HepG2 (cell line): Measurements from ENCODE around the gene GLS2. TPM values are rescaled to one million over a fixed set of nuclear protein-coding genes. Genes with fewer than 3 reads are reported as not detected.

Source experiments
- ATAC-seq: fragments of 200-7000 bp; cut with Tn5 transposase; 3 replicates; pipeline ENCODE4 v1.9.1; 2020; ENCODE audit warnings: mild to moderate bottlenecking, moderate library complexity
- BruUV-seq: library from RNA; stranded (reverse); fragments of 400-500 nt; replicated peaks from 2 replicates; lab custom pipeline; 2021; lab: Mats Ljungman, UMichigan
- CTCF ChIA-PET: fragments of 300-600 bp; formaldehyde crosslinking; extraction: SDS; loops from one replicate; lab custom pipeline; 2021; ENCODE audit warnings: low total read pairs, inconsistent platforms, low intra/inter-chr PET ratio; lab: Yijun Ruan, JAX
- POLR2A ChIA-PET: fragments of 350-600 bp; sonication (Branson Sonifier 250); formaldehyde crosslinking; loops from one replicate; lab custom pipeline; 2020; ENCODE audit warnings: antibody characterized with exemption, inconsistent platforms; lab: Yijun Ruan, JAX
- DNase-seq: peaks from one replicate; pipeline ENCODE4 v3.0.0-alpha.2; 2015; ENCODE audit warnings: low spot score
- FAIRE-seq: peaks from 3 replicates; lab custom pipeline; 2011; peaks lifted over from hg19 to GRCh38; lab: Jason Lieb, UNC
- H2AFZ ChIP-seq: one replicate; pipeline ENCODE4 v1.6.1; 2011; ENCODE audit warnings: low read length, inconsistent platforms
- H3K27ac ChIP-seq: fragments of 300-600 bp; 3 replicates; pipeline ENCODE4 v1.8.0; 2011; ENCODE audit warnings: mixed run types, mild to moderate bottlenecking, mixed read lengths, low read length, inconsistent platforms; ENCODE audit not compliant: insufficient read depth; ENCODE audit errors: extremely low read length
- H3K27me3 ChIP-seq, 2 experiments: fragments of 200-600 bp in 1 of 2; 2 replicates in 1 of 2; 3 replicates in 1 of 2; pipeline versions ENCODE4 v1.6.0 to v1.8.0; 2011; ENCODE audit warnings: low read length in 2 of 2, mild to moderate bottlenecking in 2 of 2, moderate library complexity in 2 of 2, inconsistent platforms in 1 of 2; ENCODE audit not compliant: insufficient read depth in 2 of 2, control insufficient read depth in 1 of 2
- H3K36me3 ChIP-seq, 2 experiments: fragments of 200-600 bp in 1 of 2; replicated peaks in 1 of 2; 2 replicates in 1 of 2; 3 replicates in 1 of 2; pipeline versions ENCODE4 v1.5.1 to v1.8.0; 2011; ENCODE audit warnings: low read length in 2 of 2, inconsistent platforms in 1 of 2; ENCODE audit not compliant: insufficient read depth in 2 of 2, control insufficient read depth in 1 of 2
- H3K4me1 ChIP-seq: 2 replicates; pipeline ENCODE4 v1.5.1; 2012; ENCODE audit warnings: low read length, inconsistent platforms; ENCODE audit not compliant: insufficient read depth
- H3K4me2 ChIP-seq: 2 replicates; pipeline ENCODE4 v1.6.0; 2011; ENCODE audit warnings: low read depth, low read length, inconsistent platforms
- H3K4me3 ChIP-seq, 3 experiments: fragments of 200-600 bp in 1 of 3; sonication (generic), shearing (Covaris generic) in 1 of 3; replicated peaks in 1 of 3; 2 replicates each; pipeline ENCODE4 v1.5.1; 2011 to 2016; ENCODE audit warnings: low read length in 3 of 3, inconsistent platforms in 2 of 3, low read depth in 2 of 3, mild to moderate bottlenecking in 2 of 3, control low read depth in 1 of 3, mixed read lengths in 1 of 3; ENCODE audit not compliant: insufficient read depth in 1 of 3
- H3K79me2 ChIP-seq: one replicate; pipeline ENCODE4 v1.6.1; 2011; ENCODE audit warnings: low read length, inconsistent platforms; ENCODE audit not compliant: insufficient read depth
- H3K9ac ChIP-seq: 2 replicates; pipeline ENCODE4 v1.6.0; 2011; ENCODE audit warnings: mild to moderate bottlenecking, low read depth, low read length, inconsistent platforms; ENCODE audit not compliant: insufficient read depth
- H3K9me3 ChIP-seq: 2 replicates; pipeline ENCODE4 v1.5.1; 2012; ENCODE audit warnings: mild to moderate bottlenecking, low read length
- H4K20me1 ChIP-seq: 2 replicates; pipeline ENCODE4 v1.6.0; 2011; ENCODE audit warnings: inconsistent platforms, mild to moderate bottlenecking, low read length, moderate library complexity; ENCODE audit not compliant: insufficient read depth
- ATF5 ChIP-seq: sonication (generic); formaldehyde crosslinking; IDR thresholded peaks from 2 replicates; pipeline ENCODE4 v1.4.0; 2020; ENCODE audit warnings: mild to moderate bottlenecking, low read depth, missing genetic modification reagents
- FLYWCH1 ChIP-seq: sonication (generic); formaldehyde crosslinking; IDR thresholded peaks from 2 replicates; pipeline ENCODE4 v1.8.1; 2023; ENCODE audit warnings: mild to moderate bottlenecking, missing genetic modification reagents
- GPN1 ChIP-seq: sonication (generic); formaldehyde crosslinking; IDR thresholded peaks from 2 replicates; pipeline ENCODE4 v1.5.1; 2020; ENCODE audit warnings: missing genetic modification reagents, borderline replicate concordance
- HNF1B ChIP-seq: sonication (generic); formaldehyde crosslinking; IDR thresholded peaks from 2 replicates; pipeline ENCODE4 v1.5.1; 2020; ENCODE audit warnings: mild to moderate bottlenecking, moderate library complexity, missing genetic modification reagents
- KAT7 ChIP-seq: IDR thresholded peaks from 2 replicates; pipeline ENCODE4 v1.6.1; 2018; ENCODE audit warnings: borderline replicate concordance, missing compliant biosample characterization
- KLF13 ChIP-seq: sonication (generic); formaldehyde crosslinking; IDR thresholded peaks from 2 replicates; pipeline ENCODE4 v1.4.0; 2020; ENCODE audit warnings: mild to moderate bottlenecking, missing genetic modification reagents
- MATR3 ChIP-seq: sonication (generic); formaldehyde crosslinking; IDR thresholded peaks from 2 replicates; pipeline ENCODE4 v1.4.0; 2020; ENCODE audit warnings: missing genetic modification reagents
- MEIS2 ChIP-seq: sonication (generic); formaldehyde crosslinking; IDR thresholded peaks from 2 replicates; pipeline ENCODE4 v1.9.0; 2021; ENCODE audit warnings: mild to moderate bottlenecking, missing genetic modification reagents
- NFE2 ChIP-seq: sonication (generic); formaldehyde crosslinking; IDR thresholded peaks from 2 replicates; pipeline ENCODE4 v1.4.0; 2020; ENCODE audit warnings: missing genetic modification reagents
- PCBP2 ChIP-seq: fragments of 200-400 bp; formaldehyde crosslinking; optimal IDR thresholded peaks from 2 replicates; pipeline ENCODE3; 2018; ENCODE audit warnings: low read length, low read depth; ENCODE audit not compliant: poor library complexity, severe bottlenecking
- RARA ChIP-seq: IDR thresholded peaks from 2 replicates; pipeline ENCODE4 v1.6.1; 2016; ENCODE audit warnings: missing genetic modification reagents, missing compliant biosample characterization
- SCMH1 ChIP-seq: sonication (generic); formaldehyde crosslinking; IDR thresholded peaks from 2 replicates; pipeline ENCODE4 v1.9.0; 2021; ENCODE audit warnings: missing genetic modification reagents, mild to moderate bottlenecking, borderline replicate concordance
- SOX13 ChIP-seq, 3 experiments: fragments of 450-650 bp in 1 of 3; sonication (generic) in 1 of 3; formaldehyde crosslinking in 1 of 3; IDR thresholded peaks in 2 of 3; conservative IDR thresholded peaks in 1 of 3; 2 replicates each; pipeline versions ENCODE4 v1.5.0 to v1.6.1; 2016 to 2020; ENCODE audit warnings: antibody characterized with exemption in 1 of 3, mild to moderate bottlenecking in 1 of 3, missing compliant biosample characterization in 1 of 3, missing genetic modification reagents in 1 of 3, moderate library complexity in 1 of 3
- STAT6 ChIP-seq: sonication (generic); formaldehyde crosslinking; IDR thresholded peaks from 2 replicates; pipeline ENCODE4 v1.4.0; 2020; ENCODE audit warnings: missing genetic modification reagents, mild to moderate bottlenecking, borderline replicate concordance
- SUZ12 ChIP-seq: fragments of 150-350 bp; IDR thresholded peaks from 2 replicates; pipeline ENCODE4 v1.6.1; 2014; ENCODE audit warnings: low read depth, low read length
- ZNF556 ChIP-seq: sonication (generic); formaldehyde crosslinking; IDR thresholded peaks from 2 replicates; pipeline ENCODE4 v1.4.0; 2020; ENCODE audit warnings: mild to moderate bottlenecking, missing genetic modification reagents, borderline replicate concordance
- ZNF839 ChIP-seq: sonication (generic); formaldehyde crosslinking; IDR thresholded peaks from 2 replicates; pipeline ENCODE4 v1.4.0; 2020; ENCODE audit warnings: missing genetic modification reagents, mild to moderate bottlenecking, borderline replicate concordance
- WGBS: methylation state at CpG from one replicate; pipeline ENCODE4 v1.1.6; 2017; ENCODE audit warnings: low lambda C conversion rate; 5-methylcytosine and 5-hydroxymethylcytosine counted together
- in situ Hi-C: cut with HindIII; loops from 2 replicates; pipeline ENCODE4 v1.10.0; 2017; ENCODE audit warnings: low pct_unique_long_range_greater_than_20kb; ENCODE audit not compliant: extremely low pct_ligation_motif_present
- intact Hi-C: fragments of 100-400 bp; cut with micrococcal nuclease; formaldehyde crosslinking; loops from one replicate; pipeline ENCODE4 v1.10.0; 2022; ENCODE audit not compliant: unreplicated experiment
- polyA plus RNA-seq, 8 experiments: library from polyadenylated mRNA; depleted of rRNA in 3 of 8; stranded (reverse) in 7 of 8; unstranded in 1 of 8; fragments of >200 nt; fragmentation: Illumina TruSeq in 4 of 8; extraction: Trizol in 4 of 8; gene quantifications; 2 replicates each; pipeline versions ENCODE4 v1.2.1 to v1.2.3, GENCODE V29; 2011 to 2016; ENCODE audit warnings: low read depth in 4 of 8, missing spikeins in 1 of 8, mixed read lengths in 1 of 8; ENCODE audit not compliant: insufficient read depth in 1 of 8
- total RNA-seq, 5 experiments: library from RNA; depleted of rRNA; stranded (reverse); fragments of >200 nt; fragmentation: Illumina TruSeq; extraction: Trizol; gene quantifications; 2 replicates each; pipeline ENCODE4 v1.2.3, GENCODE V29; 2016; ENCODE audit warnings: low read depth in 1 of 5
- TF ChIP-seq, protein P1 (sequence below), 2 experiments: sonication (generic) in 1 of 2; formaldehyde crosslinking in 1 of 2; IDR thresholded peaks; 2 replicates each; pipeline versions ENCODE4 v1.4.0 to v1.6.1; 2018 to 2020; ENCODE audit warnings: missing genetic modification reagents in 2 of 2, borderline replicate concordance in 1 of 2, low read depth in 1 of 2, mild to moderate bottlenecking in 1 of 2, missing biosample characterization in 1 of 2

The GLS2 gene
- total and polyA plus RNA-seq, 2 of the 13 experiments (the other 11 are each of a cell fraction or from before 2014, with no cell fraction given), result 8.6 to 12.2 TPM

GRCh38 chr12:56454557-56454956 lies 33.4 kb downstream of the GLS2 start, which contains the start of gene MIP:
Gene MIP (minus strand): TSS chr12:56454657. CDS start chr12:56454613, 44 bp downstream.
- TF ChIP-seq ZNF839 (CRISPR knock-in tag) (no peak), PCBP2 (no peak), RARA (CRISPR knock-in tag) (no peak), MEIS2 (CRISPR knock-in tag) (no peak), STAT6 (CRISPR knock-in tag) (no peak), KAT7 (CRISPR knock-in tag) (no peak), GPN1 (CRISPR knock-in tag) (no peak), KLF13 (no peak), ATF5 (CRISPR knock-in tag) (no peak), SUZ12 (no peak), FLYWCH1 (CRISPR knock-in tag) (no peak), SCMH1 (no peak), HNF1B (CRISPR knock-in tag) (no peak), NFE2 (CRISPR knock-in tag) (no peak), MATR3 (no peak), SOX13 (IDR thresholded peaks at IDR 0.05) (no peak), SOX13 (CRISPR knock-in tag; conservative IDR thresholded peaks at IDR 0.05 in 1 of 2, IDR thresholded peaks at IDR 0.05 in 1 of 2) (no peak), ZNF556 (CRISPR knock-in tag) (no peak)
- TF ChIP-seq, protein P1, sequence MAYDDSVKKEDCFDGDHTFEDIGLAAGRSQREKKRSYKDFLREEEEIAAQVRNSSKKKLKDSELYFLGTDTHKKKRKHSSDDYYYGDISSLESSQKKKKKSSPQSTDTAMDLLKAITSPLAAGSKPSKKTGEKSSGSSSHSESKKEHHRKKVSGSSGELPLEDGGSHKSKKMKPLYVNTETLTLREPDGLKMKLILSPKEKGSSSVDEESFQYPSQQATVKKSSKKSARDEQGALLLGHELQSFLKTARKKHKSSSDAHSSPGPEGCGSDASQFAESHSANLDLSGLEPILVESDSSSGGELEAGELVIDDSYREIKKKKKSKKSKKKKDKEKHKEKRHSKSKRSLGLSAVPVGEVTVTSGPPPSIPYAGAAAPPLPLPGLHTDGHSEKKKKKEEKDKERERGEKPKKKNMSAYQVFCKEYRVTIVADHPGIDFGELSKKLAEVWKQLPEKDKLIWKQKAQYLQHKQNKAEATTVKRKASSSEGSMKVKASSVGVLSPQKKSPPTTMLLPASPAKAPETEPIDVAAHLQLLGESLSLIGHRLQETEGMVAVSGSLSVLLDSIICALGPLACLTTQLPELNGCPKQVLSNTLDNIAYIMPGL (CRISPR knock-in tag; IDR thresholded peaks at IDR 0.05; ENCODE audit: borderline replicate concordance in 1 of 2, low read depth in 1 of 2), result no peak
- H3K36me3 ChIP-seq, result no peaks in the 10 kb centered on the region
- peak within 1 kb of the TSS in 1 of 3 experiments; percentile 24; a peak in 1 of 6 replicates for H3K4me3 ChIP-seq
- H3K4me1 ChIP-seq, result peaks cover 47% of the 10 kb centered on the region
- in situ Hi-C loops, result no loop called here
- H3K79me2 ChIP-seq, result no peaks in the 10 kb centered on the region
- 64% methylated on average over 5 of the region's 5 CpGs for WGBS
- FAIRE-seq (no peak), ATAC-seq (no peak), DNase-seq (no peak)
- 0 out of 5 replicates have a peak, but pooled peaks cover 0 to 4% of the 10 kb centered on the region in 2 experiments for H3K27me3 ChIP-seq
- peak within 1 kb of the TSS; percentile 36 for H3K4me2 ChIP-seq
- H4K20me1 ChIP-seq, result no peaks in the 10 kb centered on the region
- POLR2A ChIA-PET, result interaction anchor here (0.6 to 1.4 kb wide), 2 partner anchors 9 to 121 kb away, joined by 3 to 4 read pairs; partner anchors contain the start of gene PAN2
- intact Hi-C loops, result no loop called here
- no peak within 1 kb of the TSS for H3K27ac ChIP-seq
- CTCF ChIA-PET, result no interaction called here
- no TSS peak for BruUV-seq
- H3K9me3 ChIP-seq, result no peaks in the 10 kb centered on the region
- no peak within 1 kb of the TSS for H3K9ac ChIP-seq
- H2AFZ ChIP-seq, result peak within 1 kb of the TSS; percentile 6
